OCI-LY1 (cell line): Measurements from ENCODE around the gene MAGI1.

Experiments used
- CTCF ChIP-seq: fragments of 200-600 bp; sonication (generic), shearing (Covaris generic); IDR thresholded peaks from 2 replicates; pipeline ENCODE4 v1.5.1; 2017; ENCODE audit warnings: mild to moderate bottlenecking, antibody characterized with exemption, low read length, moderate library complexity, mixed read lengths
- EZH2 ChIP-seq: fragments of 200-600 bp; sonication (generic), shearing (Covaris generic); IDR thresholded peaks from 2 replicates; pipeline ENCODE4 v1.8.0; 2017; ENCODE audit warnings: borderline replicate concordance, mixed run types, mild to moderate bottlenecking, antibody characterized with exemption, low read length, moderate library complexity, mixed read lengths

DNA sequence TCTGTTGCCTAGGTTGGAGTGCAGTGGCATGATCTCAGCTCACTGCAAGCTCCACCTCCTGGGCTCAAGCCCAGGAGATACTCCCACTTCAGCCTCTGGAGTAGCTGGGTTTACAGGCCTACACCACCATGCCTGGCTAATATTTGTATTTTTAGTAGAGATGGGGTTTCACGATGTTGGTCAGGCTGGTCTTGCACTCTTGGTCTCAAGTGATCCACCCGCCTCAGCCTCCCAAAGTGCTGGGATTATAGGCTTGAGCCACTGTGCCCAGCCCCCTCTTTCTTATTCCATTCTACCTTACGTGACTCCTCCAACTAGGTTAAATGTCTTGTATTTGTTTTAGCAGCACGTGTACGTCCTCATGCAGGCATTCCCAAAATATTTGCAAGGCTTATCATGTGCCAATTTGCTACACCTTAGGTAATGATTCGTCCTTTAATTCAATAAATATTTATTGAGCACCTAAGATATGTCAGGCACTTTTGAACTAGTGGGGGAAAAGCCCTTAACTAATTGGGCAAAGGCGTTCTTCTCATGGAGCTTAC lies 14.9 kb upstream of the MAGI1 start:
- TF ChIP-seq CTCF (no peak), EZH2 (no peak)
